Glomerular visceral epithelial cell (primary cell): ENCODE measurements around the gene SEC62.

Experiments used
- DNase-seq: peaks from one replicate; pipeline ENCODE4 v3.0.0-alpha.2; 2016; ENCODE audit errors: extremely low spot score

The SEC62 gene

DNA sequence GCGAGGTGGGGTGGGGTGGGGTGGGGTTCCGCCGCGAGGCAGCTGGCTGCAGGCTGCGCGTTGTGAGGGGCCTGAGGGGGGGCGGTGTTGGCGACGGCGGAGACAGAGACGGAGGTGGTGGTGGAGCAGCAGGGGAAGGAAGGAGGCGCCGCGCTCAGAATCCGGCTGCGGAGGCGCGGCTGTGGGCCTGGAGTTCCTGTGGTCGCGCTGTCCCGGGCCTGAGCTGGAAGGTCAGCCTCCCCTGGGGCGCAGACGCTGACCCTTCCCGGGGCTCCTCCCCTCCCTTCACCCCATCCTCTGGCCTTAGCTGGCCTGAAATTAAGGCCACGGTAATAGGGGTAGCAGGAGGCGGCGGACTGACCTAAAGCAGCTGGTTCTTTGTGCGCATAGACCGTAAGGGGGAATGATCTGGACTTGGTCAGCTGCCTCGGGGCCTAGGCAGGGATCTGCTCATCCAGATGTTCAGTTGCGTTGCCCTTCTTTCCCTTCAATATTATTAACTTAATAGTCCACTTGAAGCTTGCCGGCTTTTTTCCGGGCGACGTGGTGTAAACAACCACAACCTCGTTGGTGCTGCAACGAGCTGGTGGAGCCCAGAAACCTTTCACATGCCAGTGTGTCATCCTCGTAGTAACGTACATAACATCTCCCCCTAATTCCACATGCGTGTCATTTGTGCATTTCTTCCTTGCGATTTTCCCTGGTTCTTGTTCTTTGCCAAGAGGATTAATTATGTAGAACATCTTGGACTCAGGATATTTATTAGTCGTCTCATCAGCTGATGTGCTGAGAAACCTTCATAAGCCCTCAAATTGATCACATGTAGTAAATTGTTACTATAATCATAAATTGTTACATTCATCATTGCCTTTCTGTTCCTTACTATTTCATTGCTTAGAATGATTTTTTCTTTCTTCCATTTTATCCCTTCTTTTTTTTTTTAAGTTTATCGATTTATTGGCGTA, 626 bp downstream of the SEC62 start:
- DNase-seq: peak; percentile 51

DNA sequence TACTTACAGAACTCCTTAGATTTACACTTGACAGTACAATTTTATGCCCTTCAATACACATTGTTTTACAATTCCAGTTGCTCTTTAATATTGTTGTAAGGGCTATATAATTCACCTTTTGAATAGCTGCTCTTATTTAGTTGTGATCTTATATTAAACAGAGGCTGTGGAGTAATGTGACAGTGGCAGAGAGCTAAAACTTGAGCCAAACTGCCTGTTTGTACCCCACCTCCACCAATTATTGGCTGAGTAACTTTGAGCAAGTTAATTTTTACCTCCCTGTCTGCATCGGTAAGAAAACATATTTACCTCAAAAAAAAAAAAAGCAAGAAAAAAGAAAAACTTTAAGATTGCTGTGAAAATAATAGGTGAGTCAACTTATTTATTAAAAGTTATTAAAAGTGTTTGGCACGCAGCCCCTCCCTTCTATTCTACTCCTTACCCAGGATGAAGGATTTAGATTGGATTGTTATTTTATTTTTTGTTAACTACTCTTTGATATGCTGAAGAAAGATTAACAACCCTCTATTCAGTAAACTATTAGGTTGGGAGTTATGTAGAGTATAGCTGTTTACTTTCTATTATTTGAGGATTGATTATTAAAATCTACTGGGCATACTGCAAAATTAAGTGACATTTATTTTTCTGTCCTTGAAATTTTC, 1.7 kb downstream of the SEC62 start:
- DNase-seq: no peak

- DNase-seq: no peak
Observed at GRCh38 chr3:169969174-169970095, 2.8 kb downstream of the SEC62 start.

DNA sequence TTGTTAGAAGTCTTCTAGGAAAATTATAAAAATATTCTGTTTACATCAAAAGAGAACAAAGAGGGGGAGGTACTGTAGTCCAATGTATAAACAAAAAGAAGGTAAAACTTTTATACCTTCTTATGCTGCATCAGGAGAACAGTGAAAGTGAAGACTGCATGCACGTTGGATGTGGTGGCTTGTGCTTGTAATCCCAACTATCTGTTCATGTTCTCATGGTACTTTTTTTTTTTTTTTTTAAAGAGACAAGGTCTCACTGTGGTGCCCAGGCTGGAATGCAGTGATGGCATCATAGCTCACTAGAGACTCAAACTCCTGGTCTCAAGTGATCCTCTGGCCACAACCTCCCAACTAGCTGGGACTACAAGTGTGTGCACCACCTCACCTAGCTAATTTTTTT, 4.2 kb downstream of the SEC62 start:
- DNase-seq: no peak

DNA sequence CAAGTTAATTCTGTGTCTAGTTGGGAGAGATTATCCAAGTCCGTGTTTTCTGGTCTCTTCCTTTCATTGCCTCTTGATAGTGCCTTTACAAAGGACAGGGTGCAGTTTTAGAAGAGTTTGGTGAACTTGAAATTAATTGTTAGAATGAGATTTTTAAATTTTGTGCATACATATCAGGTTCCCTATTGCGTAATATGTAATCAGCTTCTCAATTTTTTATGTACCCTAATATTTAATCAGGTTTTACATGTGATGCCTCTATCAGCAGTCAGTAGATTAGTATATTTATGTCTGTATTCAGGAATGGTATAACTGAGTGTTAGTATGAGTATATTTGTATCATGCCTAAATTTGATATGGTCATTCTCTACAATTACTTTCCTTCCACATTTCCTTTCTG, 4.9 kb downstream of the SEC62 start:
- DNase-seq: no peak

GRCh38 chr3:169980055-169980454, 13.4 kb downstream of the SEC62 start:
- no peak for DNase-seq

GRCh38 chr3:169984292-169984691, 17.7 kb downstream of the SEC62 start:
- DNase-seq: no peak

DNA sequence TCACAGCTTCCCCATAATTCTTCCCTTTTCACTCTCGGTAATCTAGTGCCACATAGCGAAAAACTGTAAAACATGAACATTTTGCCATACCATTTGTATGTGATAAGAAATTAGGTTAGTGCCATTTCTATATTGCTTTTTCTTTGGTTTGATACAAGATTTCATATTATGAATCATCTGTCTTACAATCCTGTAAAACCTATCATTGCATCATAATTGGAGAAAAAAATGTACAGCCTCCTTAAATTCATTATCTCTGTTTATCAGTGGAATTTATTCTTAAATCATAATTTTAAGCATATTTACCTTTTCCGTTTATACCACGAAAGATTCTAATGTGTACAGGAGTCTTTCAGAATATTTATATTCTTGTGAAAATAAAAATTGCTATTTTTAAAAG, 23.8 kb downstream of the SEC62 start:
- no peak for DNase-seq

DNA sequence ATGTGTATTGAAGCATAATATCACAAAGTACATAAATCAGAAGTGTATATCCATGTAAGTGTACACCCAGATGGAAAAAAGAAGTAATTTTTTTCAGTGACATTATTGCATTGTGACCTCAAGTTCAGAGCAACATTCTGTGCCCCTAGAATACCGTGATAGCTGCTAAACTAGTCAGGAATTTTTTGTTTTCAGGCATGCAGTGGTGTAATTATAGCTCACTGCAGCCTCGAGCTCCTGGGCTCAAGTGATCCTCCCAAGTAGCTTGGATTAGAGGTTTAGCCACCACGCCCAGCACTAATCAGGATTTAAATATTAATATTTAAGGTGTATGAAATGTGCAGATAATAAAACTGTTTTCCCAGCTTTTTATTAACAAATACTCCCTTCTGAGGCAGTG, 25.5 kb downstream of the SEC62 start:
- DNase-seq: no peak

- DNase-seq: no peak
Observed at GRCh38 chr3:169992781-169993180, 26.2 kb downstream of the SEC62 start.

GRCh38 chr3:169993761-169994160, 27.2 kb downstream of the SEC62 start:
- no peak for DNase-seq

DNA sequence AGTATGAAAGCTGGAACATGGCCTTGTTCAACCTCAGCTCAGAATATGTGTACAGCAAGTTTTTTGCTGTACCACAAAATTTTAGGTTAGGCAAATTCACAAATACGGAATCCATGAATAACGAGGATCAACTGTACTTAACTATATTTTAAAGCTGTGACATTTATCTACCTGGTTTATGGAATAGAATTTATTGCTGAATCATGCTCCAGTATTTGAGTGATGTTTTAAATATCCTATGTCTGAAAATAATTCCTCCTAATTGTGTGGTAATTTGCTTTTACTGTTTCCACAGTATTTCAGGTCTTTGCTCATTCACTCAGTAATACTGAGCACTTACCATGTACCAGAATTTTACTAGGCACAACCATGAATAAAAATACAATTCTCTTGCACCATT, 29.5 kb downstream of the SEC62 start:
- DNase-seq: no peak

- no peak for DNase-seq
Observed at GRCh38 chr3:169998668-169999131, 32.1 kb downstream of the SEC62 start.

DNA sequence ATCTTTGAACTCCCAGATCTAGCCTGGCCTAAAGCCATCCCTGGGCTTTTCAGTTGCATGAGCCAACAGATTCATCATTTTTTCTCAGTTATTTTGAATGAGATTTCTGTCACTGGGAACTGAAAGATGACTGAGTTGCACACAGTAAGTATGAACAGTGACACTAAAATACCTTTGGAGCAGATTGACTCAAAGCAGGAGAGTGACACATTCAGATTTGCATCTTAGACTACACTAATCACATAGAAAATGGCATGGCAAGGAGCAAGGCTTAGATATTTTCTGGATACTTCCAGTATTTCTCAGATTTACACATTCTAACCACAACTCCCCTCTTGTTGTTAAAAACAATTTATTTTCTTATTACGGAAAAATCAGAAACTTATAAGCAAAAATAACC, 32.8 kb downstream of the SEC62 start:
- no peak for DNase-seq

GRCh38 chr3:170000051-170000450, 33.4 kb downstream of the SEC62 start:
- no peak for DNase-seq

- DNase-seq: no peak
Observed at GRCh38 chr3:170002231-170002630, 35.6 kb downstream of the SEC62 start.

- DNase-seq: no peak
Observed at GRCh38 chr3:170002879-170003278, 36.3 kb downstream of the SEC62 start.

- DNase-seq: no peak
Observed at GRCh38 chr3:170003881-170004356, 37.3 kb downstream of the SEC62 start.

- no peak for DNase-seq
Observed at GRCh38 chr3:170007031-170007663, 40.5 kb downstream of the SEC62 start.

DNA sequence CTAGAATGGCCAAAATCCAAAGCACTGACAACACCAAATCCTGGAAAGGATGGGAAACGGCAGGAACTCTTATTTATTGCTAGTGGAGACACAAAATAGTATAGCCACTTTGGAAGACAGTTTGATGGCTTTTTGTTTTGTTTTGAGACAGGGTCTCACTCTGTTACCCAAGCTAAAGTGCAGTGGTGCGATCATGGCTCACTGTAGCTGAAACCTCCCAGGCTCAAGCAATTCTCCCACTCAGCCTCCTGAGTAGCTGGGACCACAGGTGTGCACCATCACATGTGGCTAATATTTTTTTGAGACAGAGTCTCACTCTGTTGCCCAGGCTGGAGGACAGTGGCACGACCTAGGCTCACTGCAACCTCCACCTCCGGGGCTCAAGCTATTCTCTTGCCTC, 43.9 kb downstream of the SEC62 start:
- no peak for DNase-seq

- no peak for DNase-seq
Observed at GRCh38 chr3:170012683-170013400, 46.2 kb downstream of the SEC62 start.
